Common myeloid progenitor, CD34-positive (primary cell): ENCODE measurements around the gene FLNC. TPM values are rescaled to one million over a fixed set of nuclear protein-coding genes. Genes with fewer than 3 reads are reported as not detected.

Source experiments
- CTCF ChIA-PET: fragments of 350-600 bp; sonication (Branson Sonifier 250); formaldehyde crosslinking; loops from one replicate; lab custom pipeline; 2021; ENCODE audit warnings: antibody characterized with exemption; lab: Charles Lee
- POLR2A ChIA-PET: fragments of 350-600 bp; sonication (Branson Sonifier 250); formaldehyde crosslinking; loops from one replicate; lab custom pipeline; 2021; ENCODE audit warnings: antibody characterized with exemption; lab: Charles Lee
- DNase-seq, 3 donors: peaks; one replicate each; pipeline versions ENCODE4 v3.0.0 to v3.0.0-alpha.2; 2013
- H3K27ac ChIP-seq, 2 experiments: 1 replicate in 1 of 2; 2 replicates in 1 of 2; pipeline ENCODE4 v1.7.0; 2013; ENCODE audit warnings: inconsistent platforms in 2 of 2, low read length in 2 of 2, mild to moderate bottlenecking in 2 of 2, low read depth in 1 of 2, moderate library complexity in 1 of 2; ENCODE audit not compliant: severe bottlenecking in 2 of 2, insufficient read depth in 1 of 2, poor library complexity in 1 of 2
- H3K27me3 ChIP-seq, 5 experiments: replicated peaks in 2 of 5; 1 replicate in 3 of 5; 2 replicates in 2 of 5; pipeline versions ENCODE4 v1.6.1 to v1.7.0; 2013; ENCODE audit warnings: low read length in 4 of 5, mild to moderate bottlenecking in 2 of 5, moderate library complexity in 2 of 5, inconsistent platforms in 1 of 5; ENCODE audit not compliant: insufficient read depth in 5 of 5, control insufficient read depth in 4 of 5
- H3K36me3 ChIP-seq, 4 experiments: 1 replicate in 2 of 4; 2 replicates in 2 of 4; pipeline versions ENCODE4 v1.6.1 to v1.7.0; 2013; ENCODE audit warnings: low read length in 3 of 4, control low read depth in 1 of 4, mild to moderate bottlenecking in 1 of 4; ENCODE audit not compliant: control insufficient read depth in 4 of 4, insufficient read depth in 4 of 4
- H3K4me1 ChIP-seq, 4 experiments: 1 replicate in 3 of 4; 2 replicates in 1 of 4; pipeline versions ENCODE4 v1.6.1 to v1.7.1; 2013; ENCODE audit warnings: low read length in 3 of 4, mild to moderate bottlenecking in 3 of 4, control low read depth in 1 of 4, inconsistent platforms in 1 of 4, moderate library complexity in 1 of 4; ENCODE audit not compliant: control insufficient read depth in 4 of 4, insufficient read depth in 4 of 4; ENCODE audit errors: control extremely low read depth in 1 of 4
- H3K4me3 ChIP-seq, 7 experiments: 1 replicate in 4 of 7; 2 replicates in 3 of 7; pipeline versions ENCODE4 v1.5.1 to v1.7.0; 2013; ENCODE audit warnings: mild to moderate bottlenecking in 7 of 7, low read length in 6 of 7, moderate library complexity in 6 of 7, inconsistent platforms in 2 of 7, low read depth in 2 of 7, control low read depth in 1 of 7; ENCODE audit not compliant: insufficient read depth in 4 of 7, control insufficient read depth in 1 of 7; ENCODE audit errors: extremely low read depth in 1 of 7
- H3K9me3 ChIP-seq, 5 experiments: 1 replicate in 4 of 5; 2 replicates in 1 of 5; pipeline versions ENCODE4 v1.6.1 to v1.7.1; 2013; ENCODE audit warnings: low read length in 4 of 5, mild to moderate bottlenecking in 2 of 5, inconsistent platforms in 1 of 5, low read depth in 1 of 5, moderate library complexity in 1 of 5; ENCODE audit not compliant: control insufficient read depth in 4 of 5, insufficient read depth in 2 of 5; ENCODE audit errors: control extremely low read depth in 1 of 5
- WGBS: methylation state at CpG from one replicate; pipeline ENCODE4 v1.1.5; 2013; ENCODE audit not compliant: insufficient coverage; 5-methylcytosine and 5-hydroxymethylcytosine counted together
- polyA plus RNA-seq: library from polyadenylated mRNA; unstranded; fragments of 120-200 nt; gene quantifications from one replicate; pipeline ENCODE4 v1.2.1, GENCODE V29; 2013

Gene FLNC
- polyA plus RNA-seq = 0.03 TPM

DNA sequence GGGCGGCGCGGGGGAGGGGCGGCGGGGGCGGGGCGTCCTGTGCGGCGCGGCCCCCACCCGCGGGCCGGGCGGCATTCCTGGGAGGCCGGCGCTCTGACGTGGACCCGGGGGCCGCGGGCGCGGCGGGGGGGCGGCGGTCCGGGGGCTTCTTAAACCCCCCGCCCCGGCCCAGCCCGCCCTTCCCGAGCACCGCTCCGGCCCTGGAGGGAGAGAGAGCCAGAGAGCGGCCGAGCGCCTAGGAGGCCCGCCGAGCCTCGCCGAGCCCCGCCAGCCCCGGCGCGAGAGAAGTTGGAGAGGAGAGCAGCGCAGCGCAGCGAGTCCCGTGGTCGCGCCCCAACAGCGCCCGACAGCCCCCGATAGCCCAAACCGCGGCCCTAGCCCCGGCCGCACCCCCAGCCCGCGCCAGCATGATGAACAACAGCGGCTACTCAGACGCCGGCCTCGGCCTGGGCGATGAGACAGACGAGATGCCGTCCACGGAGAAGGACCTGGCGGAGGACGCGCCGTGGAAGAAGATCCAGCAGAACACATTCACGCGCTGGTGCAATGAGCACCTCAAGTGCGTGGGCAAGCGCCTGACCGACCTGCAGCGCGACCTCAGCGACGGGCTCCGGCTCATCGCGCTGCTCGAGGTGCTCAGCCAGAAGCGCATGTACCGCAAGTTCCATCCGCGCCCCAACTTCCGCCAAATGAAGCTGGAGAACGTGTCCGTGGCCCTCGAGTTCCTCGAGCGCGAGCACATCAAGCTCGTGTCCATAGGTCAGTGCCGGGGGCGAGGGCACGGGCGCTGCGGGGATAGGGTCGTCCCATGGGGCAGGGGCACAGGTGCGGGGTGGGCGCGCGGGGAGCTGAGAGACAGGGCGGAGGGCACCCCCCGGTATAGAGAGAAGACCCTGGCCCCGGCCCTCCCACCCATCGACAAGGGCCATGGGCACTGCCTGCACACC, at the start of gene FLNC:
Gene FLNC (plus strand): TSS at position 176 of the 947 bp plus-strand sequence. CDS start 232 bp downstream, at position 408.
- Histone ChIP-seq H3K36me3 (no peaks in the 10 kb centered on the region), H3K27me3 (peaks cover 0 to 28% (median 4%) of the 10 kb centered on the region in 5 experiments), H3K4me3 (peak within 1 kb of the TSS; percentile 12 to 65 (median 48)), H3K27ac (peak within 1 kb of the TSS in 1 of 2 experiments; percentile 75), H3K4me1 (peaks cover 0 to 45% (median 44%) of the 10 kb centered on the region in 4 experiments), H3K9me3 (no peaks in the 10 kb centered on the region)
- ChIA-PET POLR2A (interaction anchor here (0.7 kb wide), 1 partner anchor 11 kb away, joined by 3 read pairs; no protein-coding TSS in a partner anchor), CTCF (interaction anchor here (1.0 to 3.6 kb wide), 4 partner anchors 8 to 53 kb away, joined by 3 to 28 read pairs (median 7); no protein-coding TSS in a partner anchor)
- 3% methylated on average over 96 of the region's 109 CpGs for WGBS
- peak; percentile 36 to 74 (median 63) for DNase-seq

- no peak overlapping the region for H3K27ac ChIP-seq
- H3K27me3 ChIP-seq = no peaks in the 10 kb centered on the region
- no peaks in the 10 kb centered on the region for H3K36me3 ChIP-seq
- ChIA-PET CTCF (interaction anchor here (0.6 to 1.2 kb wide), 2 partner anchors 10 to 28 kb away, joined by 3 read pairs; no protein-coding TSS in a partner anchor), POLR2A (no interaction called here)
- no peak overlapping the region for H3K4me3 ChIP-seq
- WGBS = 100% methylated on average over 5 of the region's 5 CpGs
- H3K4me1 ChIP-seq = peaks cover 0 to 2% (median 0%) of the 10 kb centered on the region in 4 experiments
- peaks cover 0 to 9% (median 0%) of the 10 kb centered on the region in 5 experiments for H3K9me3 ChIP-seq
- no peak for DNase-seq
Measured at GRCh38 chr7:128781126-128781525, 49.1 kb upstream of the FLNC start.

DNA sequence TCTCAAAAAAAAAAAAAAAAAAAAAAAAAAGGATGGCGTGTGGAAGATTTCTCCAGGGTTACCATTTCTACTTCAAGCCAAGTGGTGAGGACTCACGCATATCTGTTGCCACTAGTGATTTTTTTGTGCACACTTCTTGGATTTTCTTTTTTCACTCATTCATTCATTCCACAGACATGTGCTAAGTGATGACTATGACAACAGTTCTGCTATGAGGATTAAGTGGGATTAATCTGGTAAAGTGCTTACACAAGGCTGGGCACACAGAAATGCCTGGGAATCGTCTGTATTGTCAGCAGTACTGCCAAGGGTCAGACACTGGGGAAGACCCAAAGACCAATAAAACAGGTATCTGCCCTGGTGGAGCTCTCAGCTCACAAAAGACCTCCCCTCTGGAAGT, 48.4 kb upstream of the FLNC start:
- no peak overlapping the region for H3K4me3 ChIP-seq
- H3K27ac ChIP-seq = no peak overlapping the region
- CTCF ChIA-PET = interaction anchor here (0.6 to 1.2 kb wide), 2 partner anchors 11 to 28 kb away, joined by 3 read pairs; no protein-coding TSS in a partner anchor
- 100% methylated on average over 1 of the region's 3 CpGs for WGBS
- no peaks in the 10 kb centered on the region for H3K36me3 ChIP-seq
- H3K4me1 ChIP-seq = peaks cover 0 to 2% (median 0%) of the 10 kb centered on the region in 4 experiments
- POLR2A ChIA-PET = no interaction called here
- H3K9me3 ChIP-seq = peaks cover 0 to 9% (median 0%) of the 10 kb centered on the region in 5 experiments
- DNase-seq = no peak
- H3K27me3 ChIP-seq = no peaks in the 10 kb centered on the region

GRCh38 chr7:128783143-128783861, 46.9 kb upstream of the FLNC start:
- WGBS = 88% methylated on average over 9 of the region's 15 CpGs
- no peaks in the 10 kb centered on the region for H3K36me3 ChIP-seq
- no peak overlapping the region for H3K27ac ChIP-seq
- CTCF ChIA-PET = interaction anchor here (0.6 kb wide), 1 partner anchor 110 kb away, joined by 3 read pairs; no protein-coding TSS in a partner anchor
- POLR2A ChIA-PET = no interaction called here
- no peaks in the 10 kb centered on the region for H3K27me3 ChIP-seq
- H3K4me1 ChIP-seq = peaks cover 0 to 2% (median 0%) of the 10 kb centered on the region in 4 experiments
- H3K4me3 ChIP-seq = no peak overlapping the region
- no peak for DNase-seq
- no peaks in the 10 kb centered on the region for H3K9me3 ChIP-seq

DNA sequence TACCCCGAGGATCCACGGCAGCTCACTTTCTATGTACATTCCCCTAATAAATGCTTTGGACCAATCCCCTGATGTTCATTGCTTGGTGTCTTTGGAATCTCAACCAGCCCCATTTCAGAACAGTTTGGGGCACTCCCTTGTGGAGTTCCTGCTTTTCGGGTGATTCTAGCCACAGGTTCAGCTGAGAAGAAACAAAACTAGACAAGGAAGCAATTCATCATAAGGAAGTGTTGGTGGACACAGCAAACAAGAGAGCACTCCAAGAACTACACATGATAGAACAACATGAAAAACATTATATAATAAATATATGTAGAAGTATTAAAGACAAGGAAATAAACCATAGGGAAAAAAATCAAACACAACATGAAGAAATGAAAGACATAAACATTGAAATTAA, 44.5 kb upstream of the FLNC start:
- Histone ChIP-seq H3K36me3 (no peaks in the 10 kb centered on the region), H3K27ac (no peak overlapping the region), H3K4me3 (no peak overlapping the region), H3K4me1 (peaks cover 0 to 7% (median 6%) of the 10 kb centered on the region in 4 experiments), H3K27me3 (peaks cover 0 to 12% (median 2%) of the 10 kb centered on the region in 5 experiments), H3K9me3 (no peaks in the 10 kb centered on the region)
- CTCF ChIA-PET = interaction anchor here (1.2 to 1.3 kb wide), 2 partner anchors 24 to 101 kb away, joined by 3 to 5 read pairs; no protein-coding TSS in a partner anchor
- POLR2A ChIA-PET = interaction anchor here (0.6 kb wide), 1 partner anchor 110 kb away, joined by 5 read pairs; no protein-coding TSS in a partner anchor
- DNase-seq = no peak
- 67% methylated on average over 3 of the region's 3 CpGs for WGBS

- peaks cover 1 to 33% (median 25%) of the 10 kb centered on the region in 4 experiments for H3K4me1 ChIP-seq
- WGBS = 98% methylated on average over 6 of the region's 9 CpGs
- H3K27ac ChIP-seq = no peak overlapping the region
- ChIA-PET CTCF (interaction anchor here (0.6 to 1.0 kb wide), 2 partner anchors 16 to 53 kb away, joined by 3 read pairs; no protein-coding TSS in a partner anchor), POLR2A (no interaction called here)
- H3K36me3 ChIP-seq = no peaks in the 10 kb centered on the region
- H3K27me3 ChIP-seq = peaks cover 0 to 12% (median 2%) of the 10 kb centered on the region in 5 experiments
- no peak overlapping the region for H3K4me3 ChIP-seq
- no peak for DNase-seq
- no peaks in the 10 kb centered on the region for H3K9me3 ChIP-seq
Measured at GRCh38 chr7:128788446-128789412, 41.5 kb upstream of the FLNC start.
